ENCODE measurements around the gene SRCAP.

The SRCAP gene

GRCh38 chr16:30760577-30761426 lies 61.8 kb downstream of the SRCAP start:
- no peak for DNase-seq

GRCh38 chr16:30761427-30761927 lies 62.5 kb downstream of the SRCAP start:
- DNase-seq, result peak; percentile 18

- DNase-seq, result peak; percentile 95
Observed at GRCh38 chr16:30761928-30762902, 63.2 kb downstream of the SRCAP start, which contains the start of the genes CFAP119 and RNF40. CFAP119 (minus strand) TSS chr16:30762062; CDS start chr16:30761748, 314 bp downstream. RNF40 (plus strand) TSS chr16:30762322; CDS start chr16:30762546, 224 bp downstream.

- DNase-seq, result no peak
Observed at GRCh38 chr16:30762991-30763725, 64.2 kb downstream of the SRCAP start.

GRCh38 chr16:30764086-30764485 lies 65.1 kb downstream of the SRCAP start:
- no peak for DNase-seq

- DNase-seq, result no peak
Observed at GRCh38 chr16:30764816-30765465, 66.0 kb downstream of the SRCAP start.

- no peak for DNase-seq
Observed at GRCh38 chr16:30766206-30766932, 67.4 kb downstream of the SRCAP start.

- DNase-seq, result no peak
Observed at GRCh38 chr16:30766933-30767284, 67.9 kb downstream of the SRCAP start.

- no peak for DNase-seq
Observed at GRCh38 chr16:30767767-30768465, 68.9 kb downstream of the SRCAP start.

GRCh38 chr16:30768583-30769181 lies 69.7 kb downstream of the SRCAP start:
- no peak for DNase-seq

GRCh38 chr16:30769379-30770089 lies 70.6 kb downstream of the SRCAP start:
- no peak for DNase-seq

- DNase-seq, result no peak
Observed at GRCh38 chr16:30771726-30772125, 72.8 kb downstream of the SRCAP start.

GRCh38 chr16:30773826-30774225 lies 74.9 kb downstream of the SRCAP start:
- DNase-seq, result no peak

GRCh38 chr16:30774367-30775130 lies 75.6 kb downstream of the SRCAP start:
- DNase-seq, result no peak

- DNase-seq, result no peak
Observed at GRCh38 chr16:30775131-30775391, 76.1 kb downstream of the SRCAP start.

- DNase-seq, result peak; percentile 50
Observed at GRCh38 chr16:30775392-30776188, 76.6 kb downstream of the SRCAP start.

- DNase-seq, result no peak
Observed at GRCh38 chr16:30777591-30778297, 78.8 kb downstream of the SRCAP start.
